ENCODE data around the gene TBC1D24.
A peak's percentile ranks its signal among the peaks of the same experiment; 100 is the strongest.

TBC1D24 gene

GRCh38 chr16:2450975-2451381 is 23.9 kb upstream of the TBC1D24 start:
- DNase-seq, result no peak

- no peak for DNase-seq
Observed at GRCh38 chr16:2451851-2452320, 23.0 kb upstream of the TBC1D24 start.

- DNase-seq, result no peak
Observed at GRCh38 chr16:2452650-2453049, 22.3 kb upstream of the TBC1D24 start.

GRCh38 chr16:2455081-2455845 is 19.7 kb upstream of the TBC1D24 start:
- DNase-seq, result no peak

- no peak for DNase-seq
Observed at GRCh38 chr16:2456551-2457153, 18.3 kb upstream of the TBC1D24 start.

GRCh38 chr16:2457267-2457666 is 17.7 kb upstream of the TBC1D24 start:
- DNase-seq, result no peak

GRCh38 chr16:2457946-2458345 is 17.0 kb upstream of the TBC1D24 start:
- DNase-seq, result no peak

- peak; percentile 10 for DNase-seq
Observed at GRCh38 chr16:2458887-2459646, 15.9 kb upstream of the TBC1D24 start.

GRCh38 chr16:2459647-2460390 is 15.1 kb upstream of the TBC1D24 start, which contains the start of gene TEDC2:
TEDC2 (plus strand) TSS chr16:2460109; CDS start chr16:2460145, 36 bp downstream.
- peak; percentile 97 for DNase-seq

GRCh38 chr16:2460391-2460713 is 14.6 kb upstream of the TBC1D24 start:
- DNase-seq, result no peak

- no peak for DNase-seq
Observed at GRCh38 chr16:2460916-2461315, 14.0 kb upstream of the TBC1D24 start.

GRCh38 chr16:2462031-2462866 is 12.7 kb upstream of the TBC1D24 start:
- no peak for DNase-seq

- no peak for DNase-seq
Observed at GRCh38 chr16:2464333-2464732, 10.6 kb upstream of the TBC1D24 start.

- DNase-seq, result peak; percentile 17
Observed at GRCh38 chr16:2465653-2466415, 9.1 kb upstream of the TBC1D24 start.

GRCh38 chr16:2466667-2467527 is 8.0 kb upstream of the TBC1D24 start:
- DNase-seq, result no peak

GRCh38 chr16:2467528-2468232 is 7.2 kb upstream of the TBC1D24 start:
- peak; percentile 83 for DNase-seq

- peak; percentile 81 for DNase-seq
Observed at GRCh38 chr16:2468233-2468724, 6.6 kb upstream of the TBC1D24 start.

- DNase-seq, result peak; percentile 97
Observed at GRCh38 chr16:2468725-2469398, 6.1 kb upstream of the TBC1D24 start.
